Thyroid gland (tissue), 4 donors: ENCODE measurements around the gene BCLAF1. TPM values are rescaled to one million over a fixed set of nuclear protein-coding genes. Genes with fewer than 3 reads are reported as not detected.

Experiments
- DNase-seq, 2 donors: peaks; one replicate each; pipeline ENCODE4 v3.0.0-alpha.2; 2019
- H3K27ac ChIP-seq, 3 donors: fragments of 200-600 bp; sonication (generic); 1 replicate in 2 of 3; 2 replicates in 1 of 3; pipeline ENCODE4 v1.5.1; 2016 to 2019; ENCODE audit warnings: mild to moderate bottlenecking in 1 of 3, moderate library complexity in 1 of 3
- H3K27me3 ChIP-seq: fragments of 200-600 bp; sonication (generic); one replicate; pipeline ENCODE4 v1.5.1; 2019
- H3K36me3 ChIP-seq, 2 donors: fragments of 200-600 bp; sonication (generic); one replicate each; pipeline ENCODE4 v1.5.1; 2016 to 2019
- H3K4me1 ChIP-seq, 2 donors: fragments of 200-600 bp; sonication (generic); one replicate each; pipeline ENCODE4 v1.5.1; 2017 to 2019
- H3K4me3 ChIP-seq, 3 donors: fragments of 200-600 bp; sonication (generic); replicated peaks in 1 of 3; 1 replicate in 2 of 3; 2 replicates in 1 of 3; pipeline ENCODE4 v1.5.1; 2016; ENCODE audit warnings: mild to moderate bottlenecking in 1 of 3
- H3K9me3 ChIP-seq: fragments of 200-600 bp; sonication (generic); one replicate; pipeline ENCODE4 v1.5.1; 2017
- POLR2A ChIP-seq, 2 donors: fragments of 450-650 bp; IDR thresholded peaks; one replicate each; pipeline ENCODE4 v1.6.1; 2017; ENCODE audit warnings: antibody characterized with exemption in 2 of 2, mild to moderate bottlenecking in 2 of 2, moderate library complexity in 1 of 2
- WGBS, 2 donors: methylation state at CpG; one replicate each; pipeline ENCODE4 v1.1.5; 2017; 5-methylcytosine and 5-hydroxymethylcytosine counted together
- intact Hi-C: fragments of 100-400 bp; cut with DNase I; formaldehyde crosslinking; loops from one replicate; pipeline ENCODE4 v1.15.1; 2023
- total RNA-seq, 4 donors: library from RNA; depleted of rRNA; stranded (reverse); fragments of >200 nt; gene quantifications; one replicate each; pipeline ENCODE4 v1.2.3, GENCODE V29; 2016
- TF ChIP-seq, protein P1 (sequence below), 6 experiments: fragments of 200-600 bp in 3 of 6; fragments of 450-650 bp in 3 of 6; sonication (generic) in 3 of 6; IDR thresholded peaks; one replicate each; pipeline ENCODE4 v1.5.1; 2016 to 2019; ENCODE audit warnings: antibody characterized with exemption in 6 of 6, mild to moderate bottlenecking in 2 of 6, inconsistent platforms in 1 of 6, moderate library complexity in 1 of 6

The BCLAF1 gene
- total RNA-seq, 4 donors from 2014 or later: 149 to 209 (median 169) TPM

- Histone ChIP-seq H3K36me3 (no peaks in the 10 kb centered on the region), H3K4me1 (no peaks in the 10 kb centered on the region), H3K9me3 (no peaks in the 10 kb centered on the region), H3K27ac (no peak overlapping the region), H3K4me3 (no peak overlapping the region), H3K27me3 (no peaks in the 10 kb centered on the region)
- 65 to 72% methylated on average over 4 of the region's 4 CpGs for WGBS, 2 donors
- no peak for TF ChIP-seq POLR2A (IDR thresholded peaks at IDR 0.05)
- TF ChIP-seq, protein P1, sequence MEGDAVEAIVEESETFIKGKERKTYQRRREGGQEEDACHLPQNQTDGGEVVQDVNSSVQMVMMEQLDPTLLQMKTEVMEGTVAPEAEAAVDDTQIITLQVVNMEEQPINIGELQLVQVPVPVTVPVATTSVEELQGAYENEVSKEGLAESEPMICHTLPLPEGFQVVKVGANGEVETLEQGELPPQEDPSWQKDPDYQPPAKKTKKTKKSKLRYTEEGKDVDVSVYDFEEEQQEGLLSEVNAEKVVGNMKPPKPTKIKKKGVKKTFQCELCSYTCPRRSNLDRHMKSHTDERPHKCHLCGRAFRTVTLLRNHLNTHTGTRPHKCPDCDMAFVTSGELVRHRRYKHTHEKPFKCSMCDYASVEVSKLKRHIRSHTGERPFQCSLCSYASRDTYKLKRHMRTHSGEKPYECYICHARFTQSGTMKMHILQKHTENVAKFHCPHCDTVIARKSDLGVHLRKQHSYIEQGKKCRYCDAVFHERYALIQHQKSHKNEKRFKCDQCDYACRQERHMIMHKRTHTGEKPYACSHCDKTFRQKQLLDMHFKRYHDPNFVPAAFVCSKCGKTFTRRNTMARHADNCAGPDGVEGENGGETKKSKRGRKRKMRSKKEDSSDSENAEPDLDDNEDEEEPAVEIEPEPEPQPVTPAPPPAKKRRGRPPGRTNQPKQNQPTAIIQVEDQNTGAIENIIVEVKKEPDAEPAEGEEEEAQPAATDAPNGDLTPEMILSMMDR (IDR thresholded peaks at IDR 0.05): no peak
- DNase-seq: no peak
- intact Hi-C loops: no loop called here
These were observed 29.0 kb upstream of the BCLAF1 start for GRCh38 chr6:136318676-136319075.

- WGBS, 2 donors: 75 to 77% methylated on average over 6 of the region's 6 CpGs
- Histone ChIP-seq H3K27ac (no peak overlapping the region), H3K9me3 (no peaks in the 10 kb centered on the region), H3K4me1 (no peaks in the 10 kb centered on the region), H3K27me3 (no peaks in the 10 kb centered on the region), H3K4me3 (no peak overlapping the region), H3K36me3 (no peaks in the 10 kb centered on the region)
- no peak for DNase-seq
- TF ChIP-seq, protein P1 (IDR thresholded peaks at IDR 0.05): no peak
- no peak for TF ChIP-seq POLR2A (IDR thresholded peaks at IDR 0.05)
- intact Hi-C loops: no loop called here
These were observed 28.3 kb upstream of the BCLAF1 start for GRCh38 chr6:136317971-136318370.

DNA sequence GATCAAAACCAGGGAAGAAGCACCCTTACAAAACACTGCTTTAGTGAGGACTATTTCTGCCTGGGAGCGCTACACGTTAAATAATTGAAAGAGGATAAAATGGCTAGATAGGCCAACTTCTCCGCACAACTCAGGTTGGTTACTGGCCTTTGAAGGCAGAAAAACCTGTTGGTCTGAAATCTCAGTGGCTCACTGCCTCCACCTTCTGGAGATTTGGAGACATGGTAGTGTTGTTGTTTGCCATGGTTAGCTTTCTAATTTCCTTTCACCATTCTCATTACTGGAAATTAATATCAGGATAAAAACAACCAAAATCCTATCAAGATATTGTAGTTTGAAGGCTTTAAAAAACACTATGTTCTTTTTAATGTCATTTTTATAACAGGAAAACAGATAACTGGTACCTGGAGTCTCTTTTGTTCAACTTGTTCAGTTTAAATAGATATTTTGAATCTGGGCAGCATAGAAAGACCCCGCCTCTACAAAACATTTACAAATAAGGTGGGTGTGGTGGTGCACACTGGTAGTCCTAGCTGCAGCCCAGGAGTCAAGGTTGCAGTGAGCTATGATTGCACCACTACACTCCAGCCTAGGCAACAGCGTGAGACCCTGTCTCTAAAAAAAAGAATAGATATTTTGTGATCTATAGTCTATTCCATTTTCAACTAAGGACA lies 27.5 kb upstream of the BCLAF1 start:
- Histone ChIP-seq H3K4me3 (no peak overlapping the region), H3K9me3 (no peaks in the 10 kb centered on the region)
- peak; percentile 60 to 68 for DNase-seq

DNA sequence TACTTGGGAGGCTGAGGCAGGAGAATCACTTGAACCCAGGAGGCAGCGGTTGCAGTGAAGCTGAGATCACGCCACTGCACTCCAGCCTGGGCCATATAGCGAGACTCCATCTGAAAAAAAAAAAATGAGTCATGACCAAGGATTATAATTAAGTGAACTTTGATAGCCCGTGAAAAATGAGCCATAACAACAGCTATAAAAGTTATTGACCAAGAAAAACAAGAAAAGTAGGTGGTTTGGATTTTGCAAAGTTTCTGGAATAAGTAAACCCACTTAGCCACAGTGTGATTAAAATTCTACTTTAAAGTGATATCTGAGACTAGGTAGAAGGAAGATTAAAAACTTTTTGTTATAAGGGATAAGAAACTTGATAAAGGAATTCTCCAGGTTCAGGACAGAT lies 25.9 kb upstream of the BCLAF1 start:
- Histone ChIP-seq H3K4me1 (no peaks in the 10 kb centered on the region), H3K4me3 (no peak overlapping the region), H3K27me3 (no peaks in the 10 kb centered on the region), H3K36me3 (no peaks in the 10 kb centered on the region), H3K9me3 (no peaks in the 10 kb centered on the region), H3K27ac (no peak overlapping the region)
- intact Hi-C loops: no loop called here
- TF ChIP-seq, protein P1 (IDR thresholded peaks at IDR 0.05): no peak
- TF ChIP-seq POLR2A (IDR thresholded peaks at IDR 0.05): no peak
- DNase-seq: no peak
- WGBS, 2 donors: 90 to 93% methylated on average over 4 of the region's 4 CpGs

More for the DNA sequence above, 27.5 kb upstream of the BCLAF1 start:
- WGBS, 2 donors: 43 to 47% methylated on average over 5 of the region's 5 CpGs
- H3K27ac ChIP-seq: no peak overlapping the region
- no peak for TF ChIP-seq POLR2A (IDR thresholded peaks at IDR 0.05)
- TF ChIP-seq, protein P1 (IDR thresholded peaks at IDR 0.05): peak in 5 of 6 experiments; percentile 58 to 86 (median 79)
- H3K36me3 ChIP-seq: no peaks in the 10 kb centered on the region
- no peaks in the 10 kb centered on the region for H3K4me1 ChIP-seq
- intact Hi-C loops: no loop called here
- no peaks in the 10 kb centered on the region for H3K27me3 ChIP-seq

DNA sequence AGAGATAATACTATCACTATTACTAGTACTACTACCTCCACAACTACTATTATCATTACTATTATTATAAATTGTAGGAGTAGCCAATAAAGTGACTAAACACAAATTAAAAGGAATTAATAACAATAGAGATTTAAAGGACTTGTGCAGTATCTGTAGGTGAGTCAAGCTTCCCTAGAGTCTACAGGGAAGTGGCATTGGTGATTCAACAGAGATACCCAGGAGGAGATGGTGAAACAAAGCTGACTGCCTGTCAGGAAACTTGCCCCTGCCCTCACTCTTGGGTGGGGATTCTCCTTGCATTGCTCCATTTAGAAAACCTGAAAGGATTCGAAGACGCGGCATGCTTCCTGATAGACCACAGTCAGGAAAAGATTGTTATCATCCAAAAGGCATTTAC lies 23.3 kb upstream of the BCLAF1 start:
- no peak for DNase-seq
- Histone ChIP-seq H3K27me3 (no peaks in the 10 kb centered on the region), H3K27ac (no peak overlapping the region), H3K4me3 (no peak overlapping the region), H3K9me3 (no peaks in the 10 kb centered on the region), H3K36me3 (no peaks in the 10 kb centered on the region), H3K4me1 (no peaks in the 10 kb centered on the region)
- TF ChIP-seq POLR2A (IDR thresholded peaks at IDR 0.05): no peak
- TF ChIP-seq, protein P1 (IDR thresholded peaks at IDR 0.05): no peak
- intact Hi-C loops: no loop called here
- 80 to 96% methylated on average over 3 of the region's 3 CpGs for WGBS, 2 donors
